GM18508 (cell line): ENCODE data around the gene INPP5E.

Experiments used
- ATAC-seq: cut with Tn5 transposase; IDR thresholded peaks from one replicate; pipeline ENCODE4 v1.9.1; 2021; ENCODE audit warnings: moderate number of reproducible peaks; ENCODE audit not compliant: insufficient read depth, unreplicated experiment

The INPP5E gene

GRCh38 chr9:136393531-136393930 lies 46.1 kb downstream of the INPP5E start:
- no peak for ATAC-seq

- no peak for ATAC-seq
Measured at GRCh38 chr9:136392538-136393449, 46.9 kb downstream of the INPP5E start.

- ATAC-seq: no peak
Measured at GRCh38 chr9:136391737-136392537, 47.7 kb downstream of the INPP5E start.

GRCh38 chr9:136389396-136389795 lies 50.2 kb downstream of the INPP5E start:
- ATAC-seq: no peak

- no peak for ATAC-seq
Measured at GRCh38 chr9:136387217-136387616, 52.4 kb downstream of the INPP5E start.

- ATAC-seq: no peak
Measured at GRCh38 chr9:136386018-136386417, 53.6 kb downstream of the INPP5E start.

- ATAC-seq: no peak
Measured at GRCh38 chr9:136385015-136385414, 54.6 kb downstream of the INPP5E start.

- ATAC-seq: no peak
Measured at GRCh38 chr9:136383436-136383835, 56.2 kb downstream of the INPP5E start.

GRCh38 chr9:136381966-136382513 lies 57.6 kb downstream of the INPP5E start:
- ATAC-seq: no peak

GRCh38 chr9:136381311-136381710 lies 58.3 kb downstream of the INPP5E start:
- ATAC-seq: no peak

- ATAC-seq: no peak
Measured at GRCh38 chr9:136380381-136380780, 59.3 kb downstream of the INPP5E start.

- no peak for ATAC-seq
Measured at GRCh38 chr9:136379891-136380290, 59.8 kb downstream of the INPP5E start.

GRCh38 chr9:136379401-136379800 lies 60.2 kb downstream of the INPP5E start:
- ATAC-seq: no peak

- ATAC-seq: no peak
Measured at GRCh38 chr9:136379003-136379287, 60.7 kb downstream of the INPP5E start.
